Dendritic cell treated with granulocyte-macrophage colony-stimulating factor and Interleukin-4, amounts not matched to agents 40 ng/mL and 50 ng/mL, for 4 days (primary cell): ENCODE results near the gene S100A14.
"Not testable (repeated sequence)": the region's sequence is repeated elsewhere in the genome, so short reads cannot be mapped to it uniquely, and the experiment has no call there.

Experiments used
- H3K27ac Mint-ChIP-seq: one replicate; pipeline ENCODE4 v1.8.0; 2022; ENCODE audit warnings: mild to moderate bottlenecking, mixed read lengths
- H3K27me3 Mint-ChIP-seq: one replicate; pipeline ENCODE4 v1.8.0; 2022; ENCODE audit warnings: mild to moderate bottlenecking, mixed read lengths
- H3K36me3 Mint-ChIP-seq: one replicate; pipeline ENCODE4 v1.8.0; 2022; ENCODE audit warnings: low read depth, mixed read lengths
- H3K4me1 Mint-ChIP-seq: one replicate; pipeline ENCODE4 v1.8.0; 2022; ENCODE audit warnings: low read depth, mixed read lengths
- H3K4me3 Mint-ChIP-seq: one replicate; pipeline ENCODE4 v1.8.0; 2022; ENCODE audit warnings: mild to moderate bottlenecking, moderate library complexity, mixed read lengths
- H3K9me3 Mint-ChIP-seq: one replicate; pipeline ENCODE4 v1.8.0; 2022; ENCODE audit warnings: mixed read lengths
- intact Hi-C: fragments of 100-400 bp; cut with micrococcal nuclease; formaldehyde crosslinking; loops from one replicate; pipeline ENCODE4 v1.15.0; 2022

The S100A14 gene

DNA sequence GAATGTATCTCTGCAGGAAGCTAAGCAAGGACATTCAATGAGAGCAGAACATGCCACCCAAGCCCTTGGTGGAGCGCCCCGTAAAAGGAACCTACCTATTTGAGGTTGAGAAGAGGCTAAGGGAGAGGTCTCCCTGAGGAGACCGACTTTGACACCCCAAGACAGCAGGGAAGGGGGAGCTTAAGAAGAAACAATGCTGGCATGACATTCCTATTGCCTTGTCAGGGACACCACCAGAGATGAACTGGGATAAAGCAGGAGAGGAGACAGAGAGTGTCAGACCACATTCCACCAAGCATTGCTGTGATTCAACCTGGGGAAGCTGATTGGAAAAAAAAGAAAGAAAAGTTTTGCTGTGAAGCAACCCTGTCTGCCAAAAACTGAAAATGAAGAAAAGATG, 37.2 kb downstream of the S100A14 start:
- Mint-ChIP-seq H3K27ac (no peak overlapping the region), H3K4me1 (peaks cover 11% of the 10 kb centered on the region), H3K36me3 (no peaks in the 10 kb centered on the region), H3K4me3 (no peak overlapping the region), H3K9me3 (no peaks in the 10 kb centered on the region), H3K27me3 (peaks cover 7% of the 10 kb centered on the region)
- intact Hi-C loops: no loop called here

DNA sequence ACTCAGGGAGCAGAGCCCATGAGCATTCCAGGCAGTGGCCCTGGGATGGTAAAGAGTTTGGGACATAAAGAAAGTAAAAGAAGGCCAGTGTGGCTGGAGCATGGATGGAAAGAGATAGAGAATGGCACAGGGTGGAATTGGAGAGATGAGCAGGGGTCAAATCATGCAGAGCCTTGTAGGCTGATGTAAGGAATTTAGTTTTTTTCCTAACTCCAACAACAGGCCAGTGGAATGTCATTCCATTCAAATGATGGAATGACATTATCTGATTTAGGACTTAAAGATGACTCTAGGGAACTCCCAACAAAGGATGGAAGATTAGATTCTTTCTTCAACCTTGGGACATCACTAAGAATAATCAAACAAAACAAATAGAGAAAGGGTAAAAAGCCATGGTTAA, 37.6 kb downstream of the S100A14 start:
- H3K27me3 Mint-ChIP-seq: peaks cover 7% of the 10 kb centered on the region
- intact Hi-C loops: no loop called here
- H3K9me3 Mint-ChIP-seq: no peaks in the 10 kb centered on the region
- no peak overlapping the region for H3K27ac Mint-ChIP-seq
- no peaks in the 10 kb centered on the region for H3K36me3 Mint-ChIP-seq
- no peak overlapping the region for H3K4me3 Mint-ChIP-seq
- H3K4me1 Mint-ChIP-seq: peaks cover 11% of the 10 kb centered on the region

DNA sequence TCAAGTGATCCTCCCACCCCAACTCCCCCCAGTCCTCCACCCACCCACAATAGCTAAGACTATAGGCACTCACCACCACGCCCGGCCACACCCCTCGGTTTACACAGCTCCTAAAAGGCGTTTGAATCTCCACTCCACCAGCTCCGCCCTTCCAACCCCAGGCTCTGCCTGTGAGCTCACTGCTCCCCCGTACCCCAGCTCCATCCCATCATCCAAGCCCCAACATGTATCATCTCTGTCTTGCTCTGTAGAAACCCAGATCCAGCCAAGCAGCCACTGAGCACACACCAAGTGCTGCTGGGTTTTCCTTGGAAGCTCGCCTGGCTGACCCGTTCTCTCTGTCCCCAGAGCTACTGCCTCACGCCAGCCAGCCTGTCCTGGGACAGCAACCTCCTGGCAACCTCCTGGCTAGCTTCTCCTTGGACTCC, 38.5 kb downstream of the S100A14 start:
- no peak overlapping the region for H3K4me3 Mint-ChIP-seq
- H3K9me3 Mint-ChIP-seq: no peaks in the 10 kb centered on the region
- peaks cover 7% of the 10 kb centered on the region for H3K27me3 Mint-ChIP-seq
- no peaks in the 10 kb centered on the region for H3K36me3 Mint-ChIP-seq
- intact Hi-C loops: no loop called here
- peaks cover 20% of the 10 kb centered on the region for H3K4me1 Mint-ChIP-seq
- no peak overlapping the region for H3K27ac Mint-ChIP-seq

DNA sequence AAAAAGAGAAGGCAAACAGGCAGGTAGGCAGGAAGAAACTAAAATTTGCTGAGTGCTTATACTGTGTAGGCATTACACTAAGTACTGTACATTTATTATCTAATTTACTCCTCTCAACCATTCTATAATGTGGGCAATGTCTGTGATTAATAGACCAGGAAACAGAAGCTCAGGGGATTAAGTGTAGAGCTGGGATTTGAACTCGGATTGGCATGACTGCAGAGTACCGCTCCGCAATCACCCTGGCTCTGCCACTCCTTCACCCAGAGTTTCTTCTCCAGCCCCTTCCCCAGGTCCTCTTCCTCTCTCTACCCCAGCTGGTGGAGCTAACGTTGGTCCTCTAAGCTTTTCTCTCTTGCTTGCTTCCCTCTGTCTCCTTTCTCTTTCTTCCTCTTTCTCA, 39.0 kb downstream of the S100A14 start:
- no peak overlapping the region for H3K4me3 Mint-ChIP-seq
- peaks cover 7% of the 10 kb centered on the region for H3K27me3 Mint-ChIP-seq
- no peak overlapping the region for H3K27ac Mint-ChIP-seq
- no peaks in the 10 kb centered on the region for H3K36me3 Mint-ChIP-seq
- intact Hi-C loops: no loop called here
- H3K4me1 Mint-ChIP-seq: peaks cover 25% of the 10 kb centered on the region
- no peaks in the 10 kb centered on the region for H3K9me3 Mint-ChIP-seq

DNA sequence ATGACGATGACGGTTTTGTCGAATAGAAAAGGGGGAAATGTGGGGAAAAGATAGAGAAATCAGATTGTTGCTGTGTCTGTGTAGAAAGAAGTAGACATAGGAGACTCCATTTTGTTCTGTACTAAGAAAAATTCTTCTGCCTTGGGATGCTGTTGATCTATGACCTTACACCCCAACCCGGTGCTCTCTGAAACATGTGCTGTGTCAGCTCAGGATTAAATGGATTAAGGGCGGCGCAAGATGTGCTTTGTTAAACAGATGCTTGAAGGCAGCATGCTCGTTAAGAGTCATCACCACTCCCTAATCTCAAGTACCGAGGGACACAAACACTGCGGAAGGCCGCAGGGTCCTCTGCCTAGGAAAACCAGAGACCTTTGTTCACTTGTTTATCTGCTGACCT, 40.6 kb downstream of the S100A14 start:
- H3K9me3 Mint-ChIP-seq, H3K27me3 Mint-ChIP-seq, H3K36me3 Mint-ChIP-seq, H3K27ac Mint-ChIP-seq, H3K4me3 Mint-ChIP-seq, intact Hi-C loops: not testable (repeated sequence)
- H3K4me1 Mint-ChIP-seq: peaks cover 34% of the 10 kb centered on the region

DNA sequence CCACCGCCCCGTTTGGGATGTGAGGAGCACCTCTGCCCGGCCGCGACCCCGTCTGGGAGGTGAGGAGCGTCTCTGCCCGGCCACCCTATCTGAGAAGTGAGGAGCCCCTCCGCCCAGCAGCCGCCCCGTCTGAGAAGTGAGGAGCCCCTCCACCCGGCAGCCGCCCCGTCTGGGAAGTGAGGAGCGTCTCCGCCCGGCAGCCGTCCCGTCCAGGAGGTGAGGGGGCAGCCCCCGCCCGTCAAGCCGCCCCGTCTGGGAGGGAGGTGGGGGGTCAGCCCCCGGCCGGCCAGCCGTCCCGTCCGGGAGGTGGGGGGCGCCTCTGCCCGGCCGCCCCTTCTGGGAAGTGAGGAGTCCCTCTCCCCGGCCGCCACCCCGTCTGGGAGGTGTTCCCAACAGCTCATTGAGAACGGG, 41.0 kb downstream of the S100A14 start:
- H3K27ac Mint-ChIP-seq, H3K27me3 Mint-ChIP-seq, H3K36me3 Mint-ChIP-seq, intact Hi-C loops, H3K4me3 Mint-ChIP-seq, H3K9me3 Mint-ChIP-seq: not testable (repeated sequence)
- H3K4me1 Mint-ChIP-seq: peaks cover 34% of the 10 kb centered on the region

DNA sequence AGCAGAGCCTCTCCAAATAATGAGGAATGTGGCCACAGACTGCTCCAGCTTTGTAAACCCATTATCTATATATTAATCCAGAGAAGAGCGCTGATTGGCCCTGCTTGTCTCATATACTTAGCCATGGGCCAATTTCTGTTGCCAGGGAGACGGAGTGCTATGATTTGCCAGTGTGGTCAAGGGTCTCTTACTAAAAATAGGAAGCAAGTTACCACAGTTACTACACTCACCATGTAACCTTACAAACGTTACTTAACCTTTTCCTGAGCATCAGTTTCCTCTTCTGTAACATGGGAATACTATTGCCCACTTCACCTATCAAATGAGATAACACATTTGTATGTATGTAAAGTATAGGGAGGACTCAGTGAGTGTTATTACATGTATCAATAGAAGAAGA, 42.8 kb downstream of the S100A14 start:
- H3K27ac Mint-ChIP-seq: peak overlapping the region; percentile 62
- H3K9me3 Mint-ChIP-seq: no peaks in the 10 kb centered on the region
- H3K27me3 Mint-ChIP-seq: peaks cover 11% of the 10 kb centered on the region
- H3K4me1 Mint-ChIP-seq: peaks cover 40% of the 10 kb centered on the region
- H3K4me3 Mint-ChIP-seq: no peak overlapping the region
- intact Hi-C loops: loop anchor here (2.0 kb wide), 2 partner anchors 43 to 175 kb away; partner anchors contain the start of gene S100A14
- H3K36me3 Mint-ChIP-seq: no peaks in the 10 kb centered on the region

DNA sequence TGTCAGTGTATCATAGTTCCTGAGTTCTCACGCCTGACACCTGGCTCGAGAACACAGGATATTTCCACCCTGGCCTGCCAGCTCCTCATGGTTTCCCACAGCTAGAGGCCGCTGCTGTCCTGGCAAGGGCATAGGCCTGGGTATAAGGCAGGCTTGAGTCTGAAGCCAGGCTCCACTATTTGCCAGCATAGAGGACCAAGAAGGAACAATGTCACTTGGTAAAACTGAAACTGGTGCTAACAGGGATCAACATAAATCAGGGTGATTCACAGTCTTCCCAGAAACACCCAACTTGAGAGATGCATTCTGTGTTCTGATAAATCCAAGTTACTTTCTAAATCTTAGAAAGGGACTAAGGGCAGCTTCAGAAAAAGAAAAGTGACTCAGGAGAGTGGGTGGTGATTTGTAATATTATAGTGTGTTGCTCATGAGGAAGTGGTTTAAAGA, 43.5 kb downstream of the S100A14 start:
- Mint-ChIP-seq H3K27me3 (peaks cover 6% of the 10 kb centered on the region), H3K4me3 (no peak overlapping the region), H3K4me1 (peaks cover 44% of the 10 kb centered on the region), H3K27ac (peak overlapping the region; percentile 62), H3K36me3 (no peaks in the 10 kb centered on the region), H3K9me3 (no peaks in the 10 kb centered on the region)
- intact Hi-C loops: loop anchor here (2.0 kb wide), 2 partner anchors 44 to 176 kb away; partner anchors contain the start of gene S100A14

DNA sequence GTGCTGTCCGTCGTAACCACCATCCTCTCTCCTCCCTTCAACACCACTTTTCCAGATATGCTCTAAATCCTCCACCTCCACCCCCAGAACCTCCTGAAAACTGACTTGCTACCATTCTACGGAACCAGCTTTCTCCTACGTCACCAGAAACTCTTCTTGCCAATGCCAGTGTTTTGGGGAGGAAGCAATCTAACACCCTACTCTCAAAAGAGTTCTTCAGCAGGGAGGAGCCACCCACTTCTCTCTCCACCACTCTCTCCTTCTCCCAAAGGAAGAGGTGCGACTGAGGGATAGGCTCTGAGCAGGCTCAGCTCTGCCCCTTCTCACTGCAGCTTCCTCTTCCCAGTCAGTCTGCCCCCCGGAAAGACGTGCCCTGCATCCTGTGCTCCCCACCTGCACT, 44.4 kb downstream of the S100A14 start:
- Mint-ChIP-seq H3K36me3 (no peaks in the 10 kb centered on the region), H3K27ac (peak overlapping the region; percentile 62), H3K4me3 (no peak overlapping the region), H3K9me3 (no peaks in the 10 kb centered on the region), H3K4me1 (peaks cover 44% of the 10 kb centered on the region), H3K27me3 (peaks cover 5% of the 10 kb centered on the region)
- intact Hi-C loops: loop anchor here (2.0 kb wide), 2 partner anchors 45 to 177 kb away; partner anchors contain the start of gene S100A14

DNA sequence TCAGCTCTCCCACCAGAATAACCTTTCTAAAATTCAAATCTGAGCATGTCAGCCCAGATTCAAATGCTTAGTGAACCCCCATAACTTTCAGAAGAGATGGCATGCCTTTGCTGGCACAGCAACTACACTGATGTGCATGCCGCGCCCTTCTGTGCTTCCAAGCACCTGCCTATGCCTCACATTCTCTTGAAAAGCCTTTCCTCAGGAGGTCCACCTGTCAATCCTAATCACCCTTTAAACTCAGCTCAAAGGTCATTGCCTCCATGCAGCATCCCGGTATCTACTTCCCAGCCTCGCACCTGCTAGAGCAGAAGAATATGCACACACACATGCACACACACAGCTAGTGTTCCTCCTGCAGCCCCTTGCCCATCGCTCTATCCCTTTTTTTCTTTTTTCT, 45.3 kb downstream of the S100A14 start:
- no peak overlapping the region for H3K4me3 Mint-ChIP-seq
- peaks cover 52% of the 10 kb centered on the region for H3K4me1 Mint-ChIP-seq
- no peak overlapping the region for H3K27ac Mint-ChIP-seq
- H3K27me3 Mint-ChIP-seq: peaks cover 5% of the 10 kb centered on the region
- no peaks in the 10 kb centered on the region for H3K36me3 Mint-ChIP-seq
- intact Hi-C loops: no loop called here
- no peaks in the 10 kb centered on the region for H3K9me3 Mint-ChIP-seq

DNA sequence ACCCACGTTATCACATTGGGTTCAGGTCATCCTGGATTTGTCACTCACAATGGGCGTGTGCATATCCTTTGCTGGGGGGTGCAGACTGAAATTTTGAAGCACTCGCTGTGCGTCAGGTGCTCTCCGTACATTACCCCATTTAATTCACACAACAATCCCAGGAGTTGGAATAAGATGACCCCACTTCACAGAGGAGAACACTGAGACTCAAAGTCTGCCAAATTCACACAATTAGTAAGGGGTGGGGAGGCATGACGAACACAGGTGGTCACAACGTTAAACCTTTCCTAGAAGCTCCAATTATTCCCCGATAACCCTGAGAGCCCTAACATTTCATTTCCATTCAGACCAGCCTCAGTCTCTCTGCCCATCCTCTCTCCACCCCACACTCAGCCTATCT, 46.7 kb downstream of the S100A14 start:
- H3K36me3 Mint-ChIP-seq: no peaks in the 10 kb centered on the region
- no peak overlapping the region for H3K27ac Mint-ChIP-seq
- H3K4me1 Mint-ChIP-seq: peaks cover 64% of the 10 kb centered on the region
- intact Hi-C loops: loop anchor here (5.0 kb wide), 2 partner anchors 103 to 212 kb away; partner anchors contain the start of genes ILF2 and S100A9
- H3K27me3 Mint-ChIP-seq: peaks cover 5% of the 10 kb centered on the region
- no peak overlapping the region for H3K4me3 Mint-ChIP-seq
- H3K9me3 Mint-ChIP-seq: no peaks in the 10 kb centered on the region

DNA sequence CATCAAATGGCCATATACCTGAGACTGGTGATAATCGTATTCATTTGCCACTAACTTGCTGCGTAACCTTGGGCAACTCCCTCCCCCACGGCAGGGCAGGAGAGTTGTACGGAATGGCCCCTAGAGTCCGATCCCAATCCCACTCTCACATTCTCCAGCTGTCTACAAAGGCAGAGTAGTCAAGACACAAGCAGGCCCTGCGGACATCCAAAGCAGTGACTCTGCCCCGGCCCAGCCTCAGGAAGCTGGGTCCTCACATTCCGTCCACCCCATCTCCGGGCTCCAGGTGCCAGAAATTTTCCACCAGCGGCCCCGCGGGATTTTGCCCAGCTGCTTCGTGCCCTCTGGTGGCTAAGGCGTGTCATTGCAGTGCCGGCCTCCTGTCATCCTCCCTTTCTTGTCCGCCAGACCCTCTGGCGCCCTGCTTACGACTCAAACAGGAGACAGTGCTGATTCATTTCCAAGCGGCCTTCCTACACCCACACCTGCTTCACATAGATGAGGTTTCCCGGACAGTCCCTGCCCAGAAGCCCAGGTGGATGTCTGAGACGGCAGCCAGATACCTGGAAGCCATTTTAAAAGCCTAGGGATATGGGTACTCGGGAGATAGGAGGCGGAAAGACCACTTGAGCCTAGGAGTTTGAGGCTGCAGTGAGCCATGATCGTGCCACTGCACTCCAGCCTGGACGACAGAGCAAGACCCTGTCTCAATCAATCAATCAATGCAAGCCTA, 47.6 kb downstream of the S100A14 start:
- H3K27ac Mint-ChIP-seq: peak overlapping the region; percentile 96
- no peaks in the 10 kb centered on the region for H3K9me3 Mint-ChIP-seq
- H3K4me1 Mint-ChIP-seq: peaks cover 74% of the 10 kb centered on the region
- no peaks in the 10 kb centered on the region for H3K36me3 Mint-ChIP-seq
- peak overlapping the region; percentile 63 for H3K4me3 Mint-ChIP-seq
- peaks cover 5% of the 10 kb centered on the region for H3K27me3 Mint-ChIP-seq
- intact Hi-C loops: loop anchor here (1.0 to 5.0 kb wide), 4 partner anchors 35 to 211 kb away; partner anchors contain the start of genes ILF2 and S100A9

DNA sequence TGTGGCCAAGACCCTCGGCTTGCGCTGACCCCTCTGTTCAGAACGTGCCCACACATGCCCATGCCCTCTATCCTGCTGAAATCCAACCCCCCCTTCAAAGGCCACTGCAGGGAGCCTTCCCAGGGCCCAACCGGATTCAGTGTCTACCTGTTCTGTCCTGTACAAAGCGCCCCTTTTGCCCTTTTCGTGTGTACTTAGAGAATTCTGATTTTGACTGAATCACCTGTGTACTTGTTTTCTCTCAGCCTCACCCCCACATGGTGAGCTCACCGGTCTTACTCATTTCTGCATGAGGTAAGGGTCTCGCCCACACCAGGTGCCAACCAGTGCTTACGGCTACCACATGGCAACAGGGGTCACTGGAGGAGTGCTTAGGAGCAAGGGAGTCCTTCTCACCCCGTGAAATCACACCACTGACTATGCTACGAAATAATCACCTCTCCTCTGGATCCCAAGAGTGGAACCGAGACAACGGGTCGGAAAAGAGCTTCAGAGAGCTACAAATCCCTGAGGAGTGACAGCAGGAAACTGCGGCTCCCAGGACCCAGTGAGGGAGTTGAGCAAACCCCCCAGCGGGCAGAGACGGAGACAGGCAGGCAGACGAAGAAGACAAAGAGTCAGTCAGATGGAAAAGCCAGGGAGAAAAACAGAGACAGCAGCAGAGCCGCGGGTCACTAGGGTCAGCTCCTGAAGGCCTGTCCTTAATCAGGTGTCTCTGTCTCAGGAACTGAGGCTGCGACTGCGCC, 48.3 kb downstream of the S100A14 start:
- Mint-ChIP-seq H3K36me3 (no peaks in the 10 kb centered on the region), H3K27ac (peak overlapping the region; percentile 96), H3K9me3 (no peaks in the 10 kb centered on the region), H3K4me1 (peaks cover 73% of the 10 kb centered on the region), H3K4me3 (no peak overlapping the region), H3K27me3 (peaks cover 5% of the 10 kb centered on the region)
- intact Hi-C loops: loop anchor here (1.0 to 5.0 kb wide), 5 partner anchors 17 to 210 kb away; partner anchors contain the start of genes ILF2 and S100A9
